ENCODE measurements around the gene CCDC106.

CCDC106 gene

GRCh38 chr19:55635856-55636440, 12.1 kb upstream of the CCDC106 start:
- no peak for DNase-seq (ENCODE audit: low read depth in 2 of 2)
- peak overlapping the region; percentile 79 to 87 for H3K4me3 ChIP-seq (replicated peaks in 1 of 2; ENCODE audit: low read depth in 2 of 2, low read length in 2 of 2)
- TF ChIP-seq CTCF (IDR thresholded peaks at IDR 0.05; ENCODE audit: low read depth, low read length), result no peak

- no peak for DNase-seq (ENCODE audit: low read depth in 2 of 2)
- no peak for TF ChIP-seq CTCF (IDR thresholded peaks at IDR 0.05; ENCODE audit: low read depth, low read length)
- H3K4me3 ChIP-seq (replicated peaks in 1 of 2; ENCODE audit: low read depth in 2 of 2, low read length in 2 of 2), result no peak overlapping the region
These were observed 11.3 kb upstream of the CCDC106 start for GRCh38 chr19:55636723-55637122.

- H3K4me3 ChIP-seq (replicated peaks in 1 of 2; ENCODE audit: low read depth in 2 of 2, low read length in 2 of 2), result no peak overlapping the region
- DNase-seq (ENCODE audit: low read depth in 2 of 2), result no peak
- TF ChIP-seq CTCF (IDR thresholded peaks at IDR 0.05; ENCODE audit: low read depth, low read length), result no peak
These were observed 10.5 kb upstream of the CCDC106 start for GRCh38 chr19:55637534-55637933.

GRCh38 chr19:55638864-55639359, 9.1 kb upstream of the CCDC106 start:
- TF ChIP-seq CTCF (IDR thresholded peaks at IDR 0.05; ENCODE audit: low read depth, low read length), result peak; percentile 49
- peak; percentile 38 to 55 for DNase-seq (ENCODE audit: low read depth in 2 of 2)
- H3K4me3 ChIP-seq (replicated peaks in 1 of 2; ENCODE audit: low read depth in 2 of 2, low read length in 2 of 2), result no peak overlapping the region

GRCh38 chr19:55640043-55640576, 7.9 kb upstream of the CCDC106 start:
- TF ChIP-seq CTCF (IDR thresholded peaks at IDR 0.05; ENCODE audit: low read depth, low read length), result peak; percentile 25
- H3K4me3 ChIP-seq (replicated peaks in 1 of 2; ENCODE audit: low read depth in 2 of 2, low read length in 2 of 2), result peak overlapping the region; percentile 81 to 88
- DNase-seq (ENCODE audit: low read depth in 2 of 2), result peak; percentile 57 to 77

- DNase-seq (ENCODE audit: low read depth in 2 of 2), result peak; percentile 75 to 91
- peak within 1 kb of the TSS; percentile 81 to 88 for H3K4me3 ChIP-seq (replicated peaks in 1 of 2; ENCODE audit: low read depth in 2 of 2, low read length in 2 of 2)
- no peak for TF ChIP-seq CTCF (IDR thresholded peaks at IDR 0.05; ENCODE audit: low read depth, low read length)
These were observed 7.2 kb upstream of the CCDC106 start, which contains the start of gene ZNF580 for GRCh38 chr19:55640577-55641425. TSS of gene ZNF580 (plus strand) at chr19:55641002. CDS start at chr19:55642509, 1,507 bp downstream.

All from cardiac fibroblast (primary cell).